ENCODE measurements around the gene CEP97. TPM values are rescaled to one million over a fixed set of nuclear protein-coding genes. Genes with fewer than 3 reads are reported as not detected.

The CEP97 gene
- total RNA-seq, 4 donors from 2014 or later = 6.2 to 10.0 (median 6.9) TPM

DNA sequence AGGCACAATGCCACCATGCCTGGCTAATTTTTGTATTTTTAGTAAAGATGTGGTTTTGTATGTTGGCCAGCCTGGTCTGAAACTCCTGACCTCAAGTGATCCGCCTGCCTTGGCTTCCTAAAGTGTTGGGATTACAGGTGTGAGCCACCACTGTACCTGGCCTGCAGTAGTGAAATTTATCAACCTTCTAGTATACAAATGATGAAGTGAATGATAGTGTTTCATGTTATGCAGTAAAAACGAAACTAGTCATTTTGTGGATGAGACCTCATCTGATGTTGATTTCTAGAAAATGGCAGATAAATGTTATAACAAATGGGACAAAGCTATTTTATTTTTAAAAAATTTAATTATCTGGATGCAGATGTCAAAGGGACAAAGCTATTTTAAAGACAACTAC is 87.5 kb downstream of the CEP97 start:
- TF ChIP-seq, protein P1, sequence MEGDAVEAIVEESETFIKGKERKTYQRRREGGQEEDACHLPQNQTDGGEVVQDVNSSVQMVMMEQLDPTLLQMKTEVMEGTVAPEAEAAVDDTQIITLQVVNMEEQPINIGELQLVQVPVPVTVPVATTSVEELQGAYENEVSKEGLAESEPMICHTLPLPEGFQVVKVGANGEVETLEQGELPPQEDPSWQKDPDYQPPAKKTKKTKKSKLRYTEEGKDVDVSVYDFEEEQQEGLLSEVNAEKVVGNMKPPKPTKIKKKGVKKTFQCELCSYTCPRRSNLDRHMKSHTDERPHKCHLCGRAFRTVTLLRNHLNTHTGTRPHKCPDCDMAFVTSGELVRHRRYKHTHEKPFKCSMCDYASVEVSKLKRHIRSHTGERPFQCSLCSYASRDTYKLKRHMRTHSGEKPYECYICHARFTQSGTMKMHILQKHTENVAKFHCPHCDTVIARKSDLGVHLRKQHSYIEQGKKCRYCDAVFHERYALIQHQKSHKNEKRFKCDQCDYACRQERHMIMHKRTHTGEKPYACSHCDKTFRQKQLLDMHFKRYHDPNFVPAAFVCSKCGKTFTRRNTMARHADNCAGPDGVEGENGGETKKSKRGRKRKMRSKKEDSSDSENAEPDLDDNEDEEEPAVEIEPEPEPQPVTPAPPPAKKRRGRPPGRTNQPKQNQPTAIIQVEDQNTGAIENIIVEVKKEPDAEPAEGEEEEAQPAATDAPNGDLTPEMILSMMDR (IDR thresholded peaks at IDR 0.05; ENCODE audit: low read depth) = no peak

DNA sequence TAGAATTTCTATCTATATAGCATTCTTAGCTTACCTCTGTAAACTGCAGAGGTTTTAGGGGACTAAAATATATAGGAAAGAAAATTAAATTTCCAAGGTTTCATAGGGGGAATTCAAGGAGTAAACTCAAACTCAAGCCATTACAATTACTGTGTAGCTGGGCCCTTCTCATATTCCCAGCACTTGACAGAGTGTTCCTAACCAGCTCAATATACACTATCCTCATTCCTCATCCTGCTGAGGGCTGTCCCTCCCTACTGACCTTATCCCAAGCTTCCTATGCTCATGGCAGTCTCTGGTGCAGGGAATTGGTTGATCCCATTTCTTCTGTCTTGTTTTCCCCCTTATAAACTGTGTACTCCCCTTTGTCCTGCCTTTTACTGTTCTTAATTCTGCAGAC is 88.5 kb downstream of the CEP97 start:
- TF ChIP-seq, protein P1 (IDR thresholded peaks at IDR 0.05; ENCODE audit: low read depth) = no peak

DNA sequence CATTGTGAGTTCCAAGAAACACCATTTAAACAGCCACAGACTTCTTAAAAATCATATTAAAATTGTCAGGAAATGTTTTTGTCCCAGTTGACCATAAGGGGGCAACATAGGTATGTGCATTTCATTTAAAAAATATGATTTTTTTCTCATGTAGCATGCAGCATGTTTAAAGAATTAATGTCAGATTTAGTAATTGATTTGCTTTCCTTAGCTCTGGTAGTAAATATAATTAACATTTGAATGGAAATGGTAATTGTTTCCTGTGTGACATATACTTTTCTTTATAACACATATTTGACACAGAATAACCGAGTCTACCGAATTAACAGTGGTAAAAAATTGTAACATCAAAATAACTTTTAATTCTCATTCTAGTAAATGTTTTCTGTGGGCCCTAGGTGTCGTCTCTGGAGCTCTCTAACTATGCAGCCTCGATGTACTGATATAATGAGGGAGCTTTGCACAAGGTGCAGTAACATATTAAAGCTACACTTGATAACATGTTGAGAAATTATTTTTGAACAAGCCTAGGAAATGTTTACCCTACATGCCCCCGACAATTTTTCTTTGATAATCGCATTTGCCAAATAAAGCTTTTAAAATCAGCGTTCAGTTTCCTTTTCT is 89.5 kb downstream of the CEP97 start:
- TF ChIP-seq, protein P1 (IDR thresholded peaks at IDR 0.05; ENCODE audit: low read depth) = no peak

DNA sequence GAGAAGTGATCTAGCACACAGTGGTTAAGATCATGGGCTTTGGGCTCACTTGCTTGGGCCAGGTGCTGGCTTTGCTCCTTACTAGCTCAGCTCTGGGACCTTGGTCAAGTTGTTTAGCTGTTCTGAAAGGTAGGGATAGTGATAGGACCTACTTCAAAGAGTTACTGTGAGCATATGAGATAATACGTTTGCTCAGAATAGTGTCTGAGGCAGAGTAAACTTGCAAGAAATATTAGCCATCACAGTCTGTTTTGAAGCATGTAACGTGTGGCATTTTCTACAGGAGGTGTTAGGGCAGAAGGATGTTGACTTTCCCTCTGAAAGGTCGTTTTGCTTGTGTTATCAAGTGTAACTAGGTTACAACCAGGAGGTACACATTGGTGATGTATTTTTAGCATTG is 90.4 kb downstream of the CEP97 start:
- TF ChIP-seq, protein P1 (IDR thresholded peaks at IDR 0.05; ENCODE audit: low read depth) = no peak

DNA sequence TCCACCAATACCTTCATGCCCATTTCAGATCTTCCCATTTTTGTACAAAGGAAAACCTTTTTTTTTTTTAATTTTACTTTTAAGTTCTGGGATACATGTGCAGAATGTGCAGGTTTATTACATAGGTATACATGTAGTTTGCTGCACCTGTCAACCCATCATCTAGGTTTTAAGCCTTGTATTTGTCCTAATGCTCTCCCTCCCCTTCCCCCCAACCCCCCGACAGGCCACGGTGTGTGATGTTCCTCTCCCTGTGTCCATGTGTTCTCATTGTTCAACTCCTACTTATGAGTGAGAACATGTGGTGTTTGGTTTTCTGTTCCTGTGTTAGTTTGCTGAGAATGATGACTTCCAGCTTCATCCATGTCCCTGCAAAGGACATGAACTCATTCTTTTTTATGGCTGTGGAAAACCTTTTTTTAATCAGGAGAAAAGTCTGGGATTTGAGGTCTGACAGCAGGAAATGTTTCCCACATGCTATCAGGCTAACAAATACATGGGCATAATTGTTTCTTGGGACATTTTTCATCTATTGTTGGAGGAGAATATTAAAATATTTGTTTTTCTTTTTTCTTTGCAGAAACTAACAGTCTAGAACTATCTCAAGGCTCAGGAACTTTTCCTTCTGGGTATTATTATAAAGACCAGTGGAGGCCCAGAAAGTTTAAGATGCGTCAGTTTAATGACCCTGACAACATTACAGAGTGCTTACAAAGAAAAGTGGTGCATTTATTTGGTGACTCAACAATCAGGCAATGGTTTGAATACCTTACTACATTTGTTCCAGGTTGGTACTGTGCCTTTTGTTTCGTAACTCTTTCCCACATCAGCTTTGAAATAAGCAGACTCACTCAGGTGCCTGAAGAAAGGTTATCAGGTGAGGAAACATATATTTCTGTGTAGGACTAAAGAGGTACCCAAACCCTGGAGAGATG is 92.1 kb downstream of the CEP97 start:
- TF ChIP-seq, protein P1 (IDR thresholded peaks at IDR 0.05; ENCODE audit: low read depth) = no peak

DNA sequence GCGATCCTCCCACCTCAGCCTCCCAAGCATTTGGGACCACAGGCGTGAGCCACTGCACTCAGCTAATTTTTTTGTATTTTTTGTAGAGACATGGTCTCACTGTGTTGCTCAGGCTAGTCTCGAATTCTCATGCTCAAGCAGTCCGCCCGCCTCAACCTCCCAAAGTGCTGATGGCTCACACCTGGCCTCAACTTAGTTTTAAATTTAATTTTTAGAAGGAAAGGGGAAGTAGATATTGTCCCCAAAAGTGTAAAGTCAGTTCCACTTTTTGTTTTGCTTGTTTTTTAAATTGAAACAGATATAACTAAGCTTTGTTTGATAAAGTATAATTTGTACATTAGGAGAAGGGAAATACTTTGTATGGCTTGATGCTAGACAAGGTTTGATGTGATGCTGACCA is 93.6 kb downstream of the CEP97 start:
- TF ChIP-seq, protein P1 (IDR thresholded peaks at IDR 0.05; ENCODE audit: low read depth) = no peak

DNA sequence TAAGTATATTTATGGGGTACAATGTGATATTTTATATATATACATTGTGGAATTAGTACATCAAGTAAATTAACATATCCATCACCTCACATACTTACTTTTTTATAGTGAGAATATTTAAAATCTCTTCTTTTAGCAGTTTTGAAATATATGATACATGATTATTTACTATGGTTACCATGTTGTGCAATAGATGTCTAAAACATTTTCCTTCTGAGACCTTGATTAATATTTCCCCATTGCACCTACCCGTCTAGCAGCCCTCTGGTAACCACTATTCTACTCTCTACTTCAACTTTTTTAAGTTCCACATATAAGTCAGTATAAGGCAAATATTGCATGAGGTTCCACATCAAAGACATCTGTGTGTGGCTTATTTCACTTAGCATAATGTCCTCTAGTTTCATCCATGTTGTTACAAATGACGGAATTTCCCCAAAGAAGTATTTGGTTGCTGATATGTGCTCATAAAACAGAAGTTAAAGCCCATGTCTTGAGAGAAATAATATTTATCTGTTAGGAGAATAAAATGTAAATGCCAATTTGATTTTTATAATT is 95.3 kb downstream of the CEP97 start:
- TF ChIP-seq, protein P1 (IDR thresholded peaks at IDR 0.05; ENCODE audit: low read depth) = no peak

Measured in subcutaneous adipose tissue (tissue), 4 donors.